Caco-2 (cell line): ENCODE data around the gene LRRC55. TPM values are rescaled to one million over a fixed set of nuclear protein-coding genes. Genes with fewer than 3 reads are reported as not detected.

Experiments
- BruUV-seq: library from RNA; stranded (reverse); fragments of 400-500 nt; replicated peaks from 2 replicates; lab custom pipeline; 2021; lab: Mats Ljungman, UMichigan
- CTCF ChIA-PET: fragments of 300-600 bp; sonication (Branson Sonifier 250); formaldehyde crosslinking; loops from one replicate; lab custom pipeline; 2022; ENCODE audit warnings: antibody characterized with exemption; lab: Charles Lee
- POLR2A ChIA-PET: fragments of 300-600 bp; sonication (Branson Sonifier 250); formaldehyde crosslinking; loops from one replicate; lab custom pipeline; 2022; ENCODE audit warnings: antibody characterized with exemption; lab: Charles Lee
- DNase-seq, 2 experiments: peaks; one replicate each; pipeline versions ENCODE4 v3.0.0 to v3.0.0-alpha.2; 2020 to 2022
- H3K27me3 ChIP-seq: replicated peaks from 2 replicates; pipeline ENCODE4 v1.6.0; 2011; ENCODE audit warnings: low read length; ENCODE audit not compliant: control insufficient read depth, insufficient read depth
- H3K36me3 ChIP-seq: 2 replicates; pipeline ENCODE4 v1.5.1; 2011; ENCODE audit warnings: low read length; ENCODE audit not compliant: control insufficient read depth, insufficient read depth
- H3K4me1 ChIP-seq: fragments of 250-450 bp; sonication (Bioruptor Pico); 2 replicates; pipeline ENCODE4 v1.5.1; 2020; ENCODE audit warnings: mild to moderate bottlenecking
- H3K4me3 ChIP-seq: 2 replicates; pipeline ENCODE4 v1.5.1; 2011; ENCODE audit warnings: low read depth, mild to moderate bottlenecking, control low read depth, low read length
- H3K9me3 ChIP-seq: fragments of 250-450 bp; sonication (Bioruptor Pico); 2 replicates; pipeline ENCODE4 v1.5.1; 2020; ENCODE audit warnings: mild to moderate bottlenecking, moderate library complexity
- H3K27ac Mint-ChIP-seq: one replicate; pipeline ENCODE4 v1.8.0; 2022; ENCODE audit warnings: mixed read lengths; ENCODE audit not compliant: unreplicated experiment
- H3K27me3 Mint-ChIP-seq: one replicate; pipeline ENCODE4 v1.8.0; 2022; ENCODE audit warnings: mixed read lengths; ENCODE audit not compliant: insufficient read depth, unreplicated experiment
- H3K36me3 Mint-ChIP-seq: one replicate; pipeline ENCODE4 v1.8.0; 2022; ENCODE audit warnings: mild to moderate bottlenecking, mixed read lengths; ENCODE audit not compliant: insufficient read depth, unreplicated experiment
- H3K4me1 Mint-ChIP-seq: one replicate; pipeline ENCODE4 v1.8.0; 2022; ENCODE audit warnings: low read depth, mixed read lengths; ENCODE audit not compliant: unreplicated experiment
- H3K4me3 Mint-ChIP-seq: one replicate; pipeline ENCODE4 v1.8.0; 2022; ENCODE audit warnings: mild to moderate bottlenecking, moderate library complexity, mixed read lengths; ENCODE audit not compliant: unreplicated experiment
- H3K9me3 Mint-ChIP-seq: one replicate; pipeline ENCODE4 v1.8.0; 2022; ENCODE audit warnings: mixed read lengths; ENCODE audit not compliant: unreplicated experiment
- intact Hi-C: fragments of 100-400 bp; cut with micrococcal nuclease; formaldehyde crosslinking; loops from one replicate; pipeline ENCODE4 v1.10.0; 2022; ENCODE audit not compliant: unreplicated experiment
- total RNA-seq: library from RNA; stranded (reverse); gene quantifications from 2 replicates; pipeline ENCODE4 v1.2.3, GENCODE V29; 2022
- TF ChIP-seq, protein P1 (sequence below), 2 experiments: fragments of 200-600 bp in 1 of 2; IDR thresholded peaks; 1 replicate in 1 of 2; 2 replicates in 1 of 2; pipeline versions ENCODE4 v1.5.1 to v1.8.0; 2011 to 2022; ENCODE audit warnings: antibody characterized with exemption in 1 of 2, control low read depth in 1 of 2, inconsistent platforms in 1 of 2, low read depth in 1 of 2, low read length in 1 of 2, mild to moderate bottlenecking in 1 of 2, moderate library complexity in 1 of 2; ENCODE audit not compliant: insufficient read depth in 1 of 2, severe bottlenecking in 1 of 2, unreplicated experiment in 1 of 2

The LRRC55 gene
- total RNA-seq, 1 experiment from 2014 or later, result not detected

DNA sequence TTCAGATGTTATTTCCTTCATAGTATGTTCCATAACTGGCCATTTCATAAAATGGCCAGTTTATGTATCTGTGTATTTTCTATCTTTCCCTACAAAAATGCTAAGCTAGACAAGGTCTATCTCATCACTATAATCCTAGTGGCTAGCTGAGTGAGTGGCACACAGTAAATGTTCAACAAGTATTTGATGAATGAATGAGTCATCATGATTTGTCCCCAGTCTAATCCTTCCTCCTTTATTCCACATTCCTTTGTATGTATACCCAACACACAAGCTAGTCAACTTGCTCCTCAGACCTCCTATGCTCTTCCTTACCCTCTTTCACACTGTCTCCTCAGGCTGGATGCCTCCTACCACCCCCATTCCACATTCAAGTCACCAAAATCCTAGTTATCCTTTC lies 42.8 kb downstream of the LRRC55 start:
- no peak for DNase-seq
- no peaks in the 10 kb centered on the region for H3K4me1 Mint-ChIP-seq
- no peaks in the 10 kb centered on the region for H3K27me3 ChIP-seq
- peaks cover 4% of the 10 kb centered on the region for H3K27me3 Mint-ChIP-seq
- intact Hi-C loops, result no loop called here
- H3K9me3 ChIP-seq, result no peaks in the 10 kb centered on the region
- ChIA-PET CTCF (no interaction called here), POLR2A (no interaction called here)
- H3K4me1 ChIP-seq, result no peaks in the 10 kb centered on the region
- H3K4me3 Mint-ChIP-seq, result no peak overlapping the region
- no peaks in the 10 kb centered on the region for H3K36me3 ChIP-seq
- no peak overlapping the region for H3K4me3 ChIP-seq
- H3K36me3 Mint-ChIP-seq, result no peaks in the 10 kb centered on the region
- TF ChIP-seq, protein P1, sequence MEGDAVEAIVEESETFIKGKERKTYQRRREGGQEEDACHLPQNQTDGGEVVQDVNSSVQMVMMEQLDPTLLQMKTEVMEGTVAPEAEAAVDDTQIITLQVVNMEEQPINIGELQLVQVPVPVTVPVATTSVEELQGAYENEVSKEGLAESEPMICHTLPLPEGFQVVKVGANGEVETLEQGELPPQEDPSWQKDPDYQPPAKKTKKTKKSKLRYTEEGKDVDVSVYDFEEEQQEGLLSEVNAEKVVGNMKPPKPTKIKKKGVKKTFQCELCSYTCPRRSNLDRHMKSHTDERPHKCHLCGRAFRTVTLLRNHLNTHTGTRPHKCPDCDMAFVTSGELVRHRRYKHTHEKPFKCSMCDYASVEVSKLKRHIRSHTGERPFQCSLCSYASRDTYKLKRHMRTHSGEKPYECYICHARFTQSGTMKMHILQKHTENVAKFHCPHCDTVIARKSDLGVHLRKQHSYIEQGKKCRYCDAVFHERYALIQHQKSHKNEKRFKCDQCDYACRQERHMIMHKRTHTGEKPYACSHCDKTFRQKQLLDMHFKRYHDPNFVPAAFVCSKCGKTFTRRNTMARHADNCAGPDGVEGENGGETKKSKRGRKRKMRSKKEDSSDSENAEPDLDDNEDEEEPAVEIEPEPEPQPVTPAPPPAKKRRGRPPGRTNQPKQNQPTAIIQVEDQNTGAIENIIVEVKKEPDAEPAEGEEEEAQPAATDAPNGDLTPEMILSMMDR (IDR thresholded peaks at IDR 0.05; ENCODE audit: insufficient read depth in 1 of 2, low read depth in 1 of 2, low read length in 1 of 2, severe bottlenecking in 1 of 2, unreplicated experiment in 1 of 2), result no peak
- no peak overlapping the region for H3K27ac Mint-ChIP-seq
- H3K9me3 Mint-ChIP-seq, result no peaks in the 10 kb centered on the region
- no TSS peak for BruUV-seq

DNA sequence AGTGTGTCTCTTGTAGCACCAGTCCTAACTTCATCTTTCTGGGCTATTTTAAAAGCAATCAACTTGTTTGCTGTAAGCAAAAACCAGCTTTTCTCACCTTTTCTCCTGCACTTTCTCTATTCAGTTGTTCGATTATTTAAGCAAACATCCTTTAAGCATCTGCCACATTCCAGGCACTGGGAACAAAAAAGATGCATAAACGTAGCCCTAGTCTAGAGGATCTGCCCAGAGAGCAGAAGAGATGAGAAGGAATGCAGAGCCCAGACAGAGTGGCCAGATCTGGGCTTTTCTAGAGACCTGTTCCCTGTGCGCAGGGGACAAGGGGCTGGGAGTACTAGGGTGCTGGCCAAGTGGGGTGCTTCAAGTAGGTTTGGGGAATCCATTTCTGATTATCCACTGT lies 46.8 kb downstream of the LRRC55 start:
- no peaks in the 10 kb centered on the region for H3K9me3 ChIP-seq
- intact Hi-C loops, result no loop called here
- no TSS peak for BruUV-seq
- POLR2A ChIA-PET, result no interaction called here
- Mint-ChIP-seq H3K9me3 (no peaks in the 10 kb centered on the region), H3K36me3 (no peaks in the 10 kb centered on the region), H3K27ac (no peak overlapping the region), H3K4me1 (peaks cover 8% of the 10 kb centered on the region), H3K27me3 (peaks cover 18% of the 10 kb centered on the region), H3K4me3 (no peak overlapping the region)
- H3K4me3 ChIP-seq, result no peak overlapping the region
- H3K4me1 ChIP-seq, result no peaks in the 10 kb centered on the region
- CTCF ChIA-PET, result no interaction called here
- H3K36me3 ChIP-seq, result no peaks in the 10 kb centered on the region
- TF ChIP-seq, protein P1 (IDR thresholded peaks at IDR 0.05; ENCODE audit: insufficient read depth in 1 of 2, low read depth in 1 of 2, low read length in 1 of 2, severe bottlenecking in 1 of 2, unreplicated experiment in 1 of 2), result no peak
- 0 out of 2 replicates have a peak, but pooled peaks cover 2% of the 10 kb centered on the region for H3K27me3 ChIP-seq
- DNase-seq, result no peak

DNA sequence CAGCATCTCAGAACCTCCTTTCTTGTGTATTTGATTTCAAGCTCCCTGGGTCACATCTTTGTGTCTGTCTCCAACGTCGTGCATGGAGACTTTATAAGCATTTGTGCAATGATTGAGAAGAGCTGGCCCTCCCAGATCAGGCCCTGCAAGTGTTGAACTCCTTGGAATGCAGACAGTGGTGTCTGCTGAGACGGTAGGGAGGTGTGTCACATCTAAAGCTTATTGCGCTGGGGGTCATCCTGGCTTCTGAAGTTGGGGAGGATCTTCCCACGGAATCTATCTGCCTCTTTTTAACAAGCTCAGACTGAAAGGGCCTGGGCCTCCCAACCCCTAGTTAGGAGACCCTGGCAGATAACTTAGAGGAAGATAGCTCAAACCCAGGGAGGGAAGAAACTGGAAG lies 48.6 kb downstream of the LRRC55 start:
- Mint-ChIP-seq H3K36me3 (no peaks in the 10 kb centered on the region), H3K4me1 (peaks cover 8% of the 10 kb centered on the region), H3K27me3 (peaks cover 20% of the 10 kb centered on the region), H3K4me3 (no peak overlapping the region), H3K9me3 (no peaks in the 10 kb centered on the region), H3K27ac (no peak overlapping the region)
- ChIA-PET POLR2A (no interaction called here), CTCF (interaction anchor here (1.1 kb wide), 2 partner anchors 19 to 20 kb away, joined by 3 to 5 read pairs; no protein-coding TSS in a partner anchor)
- no peaks in the 10 kb centered on the region for H3K9me3 ChIP-seq
- no peaks in the 10 kb centered on the region for H3K36me3 ChIP-seq
- TF ChIP-seq, protein P1 (IDR thresholded peaks at IDR 0.05; ENCODE audit: insufficient read depth in 1 of 2, low read depth in 1 of 2, low read length in 1 of 2, severe bottlenecking in 1 of 2, unreplicated experiment in 1 of 2), result no peak
- 0 out of 2 replicates have a peak, but pooled peaks cover 2% of the 10 kb centered on the region for H3K27me3 ChIP-seq
- DNase-seq, result no peak
- H3K4me1 ChIP-seq, result no peaks in the 10 kb centered on the region
- H3K4me3 ChIP-seq, result no peak overlapping the region
- intact Hi-C loops, result no loop called here
- no TSS peak for BruUV-seq
